Ishikawa (cell line): Measurements from ENCODE around the gene CD6.

Experiments used
- CREB1 ChIP-seq: IDR thresholded peaks from 2 replicates; pipeline ENCODE4 v1.6.1; 2012; ENCODE audit warnings: low read depth
- EP300 ChIP-seq: IDR thresholded peaks from 2 replicates; pipeline ENCODE4 v1.6.1; 2012; ENCODE audit warnings: borderline replicate concordance
- RAD21 ChIP-seq: IDR thresholded peaks from 2 replicates; pipeline ENCODE4 v1.6.1; 2012; ENCODE audit warnings: low read depth
- TAF1 ChIP-seq: IDR thresholded peaks from 2 replicates; pipeline ENCODE4 v1.6.1; 2012; ENCODE audit warnings: low read depth, mild to moderate bottlenecking
- TEAD4 ChIP-seq: IDR thresholded peaks from 2 replicates; pipeline ENCODE4 v1.6.1; 2012
- YY1 ChIP-seq: IDR thresholded peaks from 2 replicates; pipeline ENCODE4 v1.6.1; 2012; ENCODE audit warnings: low read depth
- ZBTB7A ChIP-seq: IDR thresholded peaks from 2 replicates; pipeline ENCODE4 v1.6.1; 2012; ENCODE audit warnings: low read depth
- TF ChIP-seq, protein P1 (sequence below): IDR thresholded peaks from 2 replicates; pipeline ENCODE4 v1.6.1; 2012

DNA sequence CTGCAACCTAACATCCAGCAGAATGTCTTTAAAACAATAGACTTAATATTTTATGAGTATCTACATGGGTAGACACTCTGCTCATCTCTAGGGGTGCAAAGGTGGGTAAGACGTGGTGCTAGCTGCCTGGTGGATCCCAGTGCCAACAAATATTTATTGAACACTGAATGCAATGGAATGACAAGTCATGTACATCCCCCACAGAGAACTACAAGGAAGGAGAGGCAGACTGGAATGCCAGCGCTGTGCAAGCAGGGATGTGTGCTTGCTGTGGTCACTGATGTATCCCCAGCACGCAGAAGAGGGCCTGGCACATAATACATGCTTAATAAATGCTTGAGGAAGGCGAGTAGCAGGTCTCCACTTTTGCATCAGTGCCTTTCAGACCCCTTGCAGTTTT lies 61.9 kb downstream of the CD6 start:
- no peak for TF ChIP-seq TAF1
- TF ChIP-seq, protein P1, sequence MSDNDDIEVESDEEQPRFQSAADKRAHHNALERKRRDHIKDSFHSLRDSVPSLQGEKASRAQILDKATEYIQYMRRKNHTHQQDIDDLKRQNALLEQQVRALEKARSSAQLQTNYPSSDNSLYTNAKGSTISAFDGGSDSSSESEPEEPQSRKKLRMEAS: no peak
- no peak for TF ChIP-seq ZBTB7A
- TF ChIP-seq EP300: no peak
- TF ChIP-seq TEAD4: no peak
- TF ChIP-seq CREB1: no peak
- no peak for TF ChIP-seq YY1
- no peak for TF ChIP-seq RAD21
